H1 (cell line): ENCODE measurements around the gene OR2V2. TPM values are rescaled to one million over a fixed set of nuclear protein-coding genes. Genes with fewer than 3 reads are reported as not detected.

Experiments
- CHD2 ChIP-seq: IDR thresholded peaks from 2 replicates; pipeline ENCODE4 v1.6.1; 2012; ENCODE audit warnings: low read length, improper control_type of control experiment
- EP300 ChIP-seq, 2 experiments: IDR thresholded peaks; 1 replicate in 1 of 2; 2 replicates in 1 of 2; pipeline ENCODE4 v1.6.1; 2011 to 2012; ENCODE audit warnings: low read depth in 2 of 2, low read length in 2 of 2, mild to moderate bottlenecking in 2 of 2, borderline replicate concordance in 1 of 2, inconsistent platforms in 1 of 2, moderate library complexity in 1 of 2
- HDAC2 ChIP-seq, 2 experiments: fragments of 300-600 bp in 1 of 2; sonication (generic) in 1 of 2; IDR thresholded peaks; 2 replicates each; pipeline ENCODE4 v1.6.1; 2011 to 2012; ENCODE audit warnings: low read depth in 2 of 2, low read length in 2 of 2, mild to moderate bottlenecking in 2 of 2, moderate library complexity in 2 of 2, borderline replicate concordance in 1 of 2, inconsistent platforms in 1 of 2
- KDM5A ChIP-seq: fragments of 200-600 bp; IDR thresholded peaks from 2 replicates; pipeline ENCODE4 v1.7.1; 2012; ENCODE audit warnings: mild to moderate bottlenecking, low read length, inconsistent platforms, mixed read lengths
- POLR2A ChIP-seq, 2 experiments: IDR thresholded peaks; 1 replicate in 1 of 2; 2 replicates in 1 of 2; pipeline ENCODE4 v1.6.1; 2011; ENCODE audit warnings: low read depth in 2 of 2, low read length in 2 of 2, mild to moderate bottlenecking in 2 of 2; ENCODE audit errors: control extremely low read depth in 1 of 2
- POLR2AphosphoS5 ChIP-seq: IDR thresholded peaks from 2 replicates; pipeline ENCODE4 v1.6.1; 2011; ENCODE audit warnings: low read depth, low read length
- SIX5 ChIP-seq: IDR thresholded peaks from 2 replicates; pipeline ENCODE4 v1.6.1; 2011; ENCODE audit warnings: mild to moderate bottlenecking, low read depth, low read length
- TAF1 ChIP-seq: IDR thresholded peaks from 2 replicates; pipeline ENCODE4 v1.6.1; 2011; ENCODE audit warnings: mild to moderate bottlenecking, low read depth, low read length
- TEAD4 ChIP-seq: IDR thresholded peaks from 2 replicates; pipeline ENCODE4 v1.6.1; 2012; ENCODE audit warnings: low read depth, low read length, inconsistent platforms, mixed read lengths
- ZNF274 ChIP-seq: IDR thresholded peaks from 2 replicates; pipeline ENCODE4 v1.7.0; 2012; ENCODE audit warnings: low read length, borderline replicate concordance; ENCODE audit errors: extremely low read depth
- polyA plus RNA-seq, 7 experiments: library from polyadenylated mRNA; depleted of rRNA in 3 of 7; stranded (reverse) in 5 of 7; unstranded in 2 of 7; fragments of >200 nt in 5 of 7; fragments of 200-250 nt in 2 of 7; gene quantifications; 1 replicate in 5 of 7; 2 replicates in 1 of 7; 4 replicates in 1 of 7; pipeline versions ENCODE4 v1.2.1 to v1.2.3, GENCODE V29; 2011 to 2013; ENCODE audit warnings: missing spikeins in 2 of 7, mixed read lengths in 2 of 7
- total RNA-seq: library from RNA; stranded (reverse); fragmentation: NEBNext Ultra II Directional; extraction: Animal tissue kit (Norgen Biotek cat#: 25700); gene quantifications from 2 replicates; pipeline ENCODE4 v1.2.1, GENCODE V29; 2021
- TF ChIP-seq, protein P1 (sequence below): fragments of 300-600 bp; sonication (generic); IDR thresholded peaks from 2 replicates; pipeline ENCODE4 v1.7.1; 2012; ENCODE audit warnings: low read length, moderate library complexity, mild to moderate bottlenecking, inconsistent platforms; ENCODE audit not compliant: insufficient replicate concordance
- TF ChIP-seq, protein P2 (sequence below): IDR thresholded peaks from 2 replicates; pipeline ENCODE4 v1.6.1; 2012; ENCODE audit warnings: inconsistent platforms

The OR2V2 gene
- total and polyA plus RNA-seq, 2 of the 8 experiments (the other 6 are each of a cell fraction or from before 2014, with no cell fraction given), result not detected

DNA sequence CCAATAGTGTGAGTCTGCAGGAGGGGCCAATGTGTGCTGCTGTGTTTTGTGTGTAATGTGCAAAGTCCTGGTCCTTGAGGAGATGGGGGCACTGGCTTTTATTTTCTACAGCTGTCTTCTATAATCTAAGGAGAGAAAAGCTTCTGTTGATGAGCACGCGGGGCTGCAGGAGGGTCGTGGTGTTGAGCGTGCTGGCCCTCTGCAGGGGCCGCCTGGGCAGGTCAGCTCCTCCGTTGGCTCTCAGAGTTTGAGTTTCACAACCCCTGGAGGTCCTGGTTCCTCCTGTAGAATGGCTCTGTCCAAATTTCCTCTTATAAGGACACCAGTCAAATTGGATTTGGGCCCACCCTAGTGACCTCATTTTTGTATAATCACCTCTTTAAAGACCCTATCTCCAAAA is 29.0 kb upstream of the OR2V2 start (continued):
- TF ChIP-seq, protein P1, sequence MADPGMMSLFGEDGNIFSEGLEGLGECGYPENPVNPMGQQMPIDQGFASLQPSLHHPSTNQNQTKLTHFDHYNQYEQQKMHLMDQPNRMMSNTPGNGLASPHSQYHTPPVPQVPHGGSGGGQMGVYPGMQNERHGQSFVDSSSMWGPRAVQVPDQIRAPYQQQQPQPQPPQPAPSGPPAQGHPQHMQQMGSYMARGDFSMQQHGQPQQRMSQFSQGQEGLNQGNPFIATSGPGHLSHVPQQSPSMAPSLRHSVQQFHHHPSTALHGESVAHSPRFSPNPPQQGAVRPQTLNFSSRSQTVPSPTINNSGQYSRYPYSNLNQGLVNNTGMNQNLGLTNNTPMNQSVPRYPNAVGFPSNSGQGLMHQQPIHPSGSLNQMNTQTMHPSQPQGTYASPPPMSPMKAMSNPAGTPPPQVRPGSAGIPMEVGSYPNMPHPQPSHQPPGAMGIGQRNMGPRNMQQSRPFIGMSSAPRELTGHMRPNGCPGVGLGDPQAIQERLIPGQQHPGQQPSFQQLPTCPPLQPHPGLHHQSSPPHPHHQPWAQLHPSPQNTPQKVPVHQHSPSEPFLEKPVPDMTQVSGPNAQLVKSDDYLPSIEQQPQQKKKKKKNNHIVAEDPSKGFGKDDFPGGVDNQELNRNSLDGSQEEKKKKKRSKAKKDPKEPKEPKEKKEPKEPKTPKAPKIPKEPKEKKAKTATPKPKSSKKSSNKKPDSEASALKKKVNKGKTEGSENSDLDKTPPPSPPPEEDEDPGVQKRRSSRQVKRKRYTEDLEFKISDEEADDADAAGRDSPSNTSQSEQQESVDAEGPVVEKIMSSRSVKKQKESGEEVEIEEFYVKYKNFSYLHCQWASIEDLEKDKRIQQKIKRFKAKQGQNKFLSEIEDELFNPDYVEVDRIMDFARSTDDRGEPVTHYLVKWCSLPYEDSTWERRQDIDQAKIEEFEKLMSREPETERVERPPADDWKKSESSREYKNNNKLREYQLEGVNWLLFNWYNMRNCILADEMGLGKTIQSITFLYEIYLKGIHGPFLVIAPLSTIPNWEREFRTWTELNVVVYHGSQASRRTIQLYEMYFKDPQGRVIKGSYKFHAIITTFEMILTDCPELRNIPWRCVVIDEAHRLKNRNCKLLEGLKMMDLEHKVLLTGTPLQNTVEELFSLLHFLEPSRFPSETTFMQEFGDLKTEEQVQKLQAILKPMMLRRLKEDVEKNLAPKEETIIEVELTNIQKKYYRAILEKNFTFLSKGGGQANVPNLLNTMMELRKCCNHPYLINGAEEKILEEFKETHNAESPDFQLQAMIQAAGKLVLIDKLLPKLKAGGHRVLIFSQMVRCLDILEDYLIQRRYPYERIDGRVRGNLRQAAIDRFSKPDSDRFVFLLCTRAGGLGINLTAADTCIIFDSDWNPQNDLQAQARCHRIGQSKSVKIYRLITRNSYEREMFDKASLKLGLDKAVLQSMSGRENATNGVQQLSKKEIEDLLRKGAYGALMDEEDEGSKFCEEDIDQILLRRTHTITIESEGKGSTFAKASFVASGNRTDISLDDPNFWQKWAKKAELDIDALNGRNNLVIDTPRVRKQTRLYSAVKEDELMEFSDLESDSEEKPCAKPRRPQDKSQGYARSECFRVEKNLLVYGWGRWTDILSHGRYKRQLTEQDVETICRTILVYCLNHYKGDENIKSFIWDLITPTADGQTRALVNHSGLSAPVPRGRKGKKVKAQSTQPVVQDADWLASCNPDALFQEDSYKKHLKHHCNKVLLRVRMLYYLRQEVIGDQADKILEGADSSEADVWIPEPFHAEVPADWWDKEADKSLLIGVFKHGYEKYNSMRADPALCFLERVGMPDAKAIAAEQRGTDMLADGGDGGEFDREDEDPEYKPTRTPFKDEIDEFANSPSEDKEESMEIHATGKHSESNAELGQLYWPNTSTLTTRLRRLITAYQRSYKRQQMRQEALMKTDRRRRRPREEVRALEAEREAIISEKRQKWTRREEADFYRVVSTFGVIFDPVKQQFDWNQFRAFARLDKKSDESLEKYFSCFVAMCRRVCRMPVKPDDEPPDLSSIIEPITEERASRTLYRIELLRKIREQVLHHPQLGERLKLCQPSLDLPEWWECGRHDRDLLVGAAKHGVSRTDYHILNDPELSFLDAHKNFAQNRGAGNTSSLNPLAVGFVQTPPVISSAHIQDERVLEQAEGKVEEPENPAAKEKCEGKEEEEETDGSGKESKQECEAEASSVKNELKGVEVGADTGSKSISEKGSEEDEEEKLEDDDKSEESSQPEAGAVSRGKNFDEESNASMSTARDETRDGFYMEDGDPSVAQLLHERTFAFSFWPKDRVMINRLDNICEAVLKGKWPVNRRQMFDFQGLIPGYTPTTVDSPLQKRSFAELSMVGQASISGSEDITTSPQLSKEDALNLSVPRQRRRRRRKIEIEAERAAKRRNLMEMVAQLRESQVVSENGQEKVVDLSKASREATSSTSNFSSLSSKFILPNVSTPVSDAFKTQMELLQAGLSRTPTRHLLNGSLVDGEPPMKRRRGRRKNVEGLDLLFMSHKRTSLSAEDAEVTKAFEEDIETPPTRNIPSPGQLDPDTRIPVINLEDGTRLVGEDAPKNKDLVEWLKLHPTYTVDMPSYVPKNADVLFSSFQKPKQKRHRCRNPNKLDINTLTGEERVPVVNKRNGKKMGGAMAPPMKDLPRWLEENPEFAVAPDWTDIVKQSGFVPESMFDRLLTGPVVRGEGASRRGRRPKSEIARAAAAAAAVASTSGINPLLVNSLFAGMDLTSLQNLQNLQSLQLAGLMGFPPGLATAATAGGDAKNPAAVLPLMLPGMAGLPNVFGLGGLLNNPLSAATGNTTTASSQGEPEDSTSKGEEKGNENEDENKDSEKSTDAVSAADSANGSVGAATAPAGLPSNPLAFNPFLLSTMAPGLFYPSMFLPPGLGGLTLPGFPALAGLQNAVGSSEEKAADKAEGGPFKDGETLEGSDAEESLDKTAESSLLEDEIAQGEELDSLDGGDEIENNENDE, result no peak
- no peak for TF ChIP-seq POLR2AphosphoS5
- TF ChIP-seq CHD2, result no peak
- no peak for TF ChIP-seq POLR2A (IDR thresholded peaks at IDR 0.05; ENCODE audit: control extremely low read depth in 1 of 2, low read depth in 2 of 2, low read length in 2 of 2)
- no peak for TF ChIP-seq TEAD4
- TF ChIP-seq EP300 (IDR thresholded peaks at IDR 0.05; ENCODE audit: borderline replicate concordance in 1 of 2, low read depth in 2 of 2, low read length in 2 of 2), result no peak
- TF ChIP-seq, protein P2, sequence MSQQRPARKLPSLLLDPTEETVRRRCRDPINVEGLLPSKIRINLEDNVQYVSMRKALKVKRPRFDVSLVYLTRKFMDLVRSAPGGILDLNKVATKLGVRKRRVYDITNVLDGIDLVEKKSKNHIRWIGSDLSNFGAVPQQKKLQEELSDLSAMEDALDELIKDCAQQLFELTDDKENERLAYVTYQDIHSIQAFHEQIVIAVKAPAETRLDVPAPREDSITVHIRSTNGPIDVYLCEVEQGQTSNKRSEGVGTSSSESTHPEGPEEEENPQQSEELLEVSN, result no peak
- no peak for TF ChIP-seq ZNF274
- no peak for TF ChIP-seq KDM5A
- TF ChIP-seq TAF1, result no peak
- TF ChIP-seq HDAC2 (IDR thresholded peaks at IDR 0.05; ENCODE audit: borderline replicate concordance in 1 of 2, low read depth in 2 of 2, low read length in 2 of 2), result no peak
- TF ChIP-seq SIX5, result no peak
